HepG2 (cell line): ENCODE measurements around the gene TMEM165. TPM values are rescaled to one million over a fixed set of nuclear protein-coding genes. Genes with fewer than 3 reads are reported as not detected.

Experiments used
- ATAC-seq: fragments of 200-7000 bp; cut with Tn5 transposase; 3 replicates; pipeline ENCODE4 v1.9.1; 2020; ENCODE audit warnings: mild to moderate bottlenecking, moderate library complexity
- BruUV-seq: library from RNA; stranded (reverse); fragments of 400-500 nt; replicated peaks from 2 replicates; lab custom pipeline; 2021; lab: Mats Ljungman, UMichigan
- CTCF ChIA-PET: fragments of 300-600 bp; formaldehyde crosslinking; extraction: SDS; loops from one replicate; lab custom pipeline; 2021; ENCODE audit warnings: low total read pairs, inconsistent platforms, low intra/inter-chr PET ratio; lab: Yijun Ruan, JAX
- POLR2A ChIA-PET: fragments of 350-600 bp; sonication (Branson Sonifier 250); formaldehyde crosslinking; loops from one replicate; lab custom pipeline; 2020; ENCODE audit warnings: antibody characterized with exemption, inconsistent platforms; lab: Yijun Ruan, JAX
- DNase-seq: peaks from one replicate; pipeline ENCODE4 v3.0.0-alpha.2; 2015; ENCODE audit warnings: low spot score
- FAIRE-seq: peaks from 3 replicates; lab custom pipeline; 2011; peaks lifted over from hg19 to GRCh38; lab: Jason Lieb, UNC
- H2AFZ ChIP-seq: one replicate; pipeline ENCODE4 v1.6.1; 2011; ENCODE audit warnings: low read length, inconsistent platforms
- H3K27ac ChIP-seq: fragments of 300-600 bp; 3 replicates; pipeline ENCODE4 v1.8.0; 2011; ENCODE audit warnings: mixed run types, mild to moderate bottlenecking, mixed read lengths, low read length, inconsistent platforms; ENCODE audit not compliant: insufficient read depth; ENCODE audit errors: extremely low read length
- H3K27me3 ChIP-seq, 2 experiments: fragments of 200-600 bp in 1 of 2; 2 replicates in 1 of 2; 3 replicates in 1 of 2; pipeline versions ENCODE4 v1.6.0 to v1.8.0; 2011; ENCODE audit warnings: low read length in 2 of 2, mild to moderate bottlenecking in 2 of 2, moderate library complexity in 2 of 2, inconsistent platforms in 1 of 2; ENCODE audit not compliant: insufficient read depth in 2 of 2, control insufficient read depth in 1 of 2
- H3K36me3 ChIP-seq, 2 experiments: fragments of 200-600 bp in 1 of 2; replicated peaks in 1 of 2; 2 replicates in 1 of 2; 3 replicates in 1 of 2; pipeline versions ENCODE4 v1.5.1 to v1.8.0; 2011; ENCODE audit warnings: low read length in 2 of 2, inconsistent platforms in 1 of 2; ENCODE audit not compliant: insufficient read depth in 2 of 2, control insufficient read depth in 1 of 2
- H3K4me1 ChIP-seq: 2 replicates; pipeline ENCODE4 v1.5.1; 2012; ENCODE audit warnings: low read length, inconsistent platforms; ENCODE audit not compliant: insufficient read depth
- H3K4me2 ChIP-seq: 2 replicates; pipeline ENCODE4 v1.6.0; 2011; ENCODE audit warnings: low read depth, low read length, inconsistent platforms
- H3K4me3 ChIP-seq, 3 experiments: fragments of 200-600 bp in 1 of 3; sonication (generic), shearing (Covaris generic) in 1 of 3; replicated peaks in 1 of 3; 2 replicates each; pipeline ENCODE4 v1.5.1; 2011 to 2016; ENCODE audit warnings: low read length in 3 of 3, inconsistent platforms in 2 of 3, low read depth in 2 of 3, mild to moderate bottlenecking in 2 of 3, control low read depth in 1 of 3, mixed read lengths in 1 of 3; ENCODE audit not compliant: insufficient read depth in 1 of 3
- H3K79me2 ChIP-seq: one replicate; pipeline ENCODE4 v1.6.1; 2011; ENCODE audit warnings: low read length, inconsistent platforms; ENCODE audit not compliant: insufficient read depth
- H3K9ac ChIP-seq: 2 replicates; pipeline ENCODE4 v1.6.0; 2011; ENCODE audit warnings: mild to moderate bottlenecking, low read depth, low read length, inconsistent platforms; ENCODE audit not compliant: insufficient read depth
- H3K9me3 ChIP-seq: 2 replicates; pipeline ENCODE4 v1.5.1; 2012; ENCODE audit warnings: mild to moderate bottlenecking, low read length
- H4K20me1 ChIP-seq: 2 replicates; pipeline ENCODE4 v1.6.0; 2011; ENCODE audit warnings: inconsistent platforms, mild to moderate bottlenecking, low read length, moderate library complexity; ENCODE audit not compliant: insufficient read depth
- ATF7 ChIP-seq, 2 experiments: fragments of 450-650 bp in 1 of 2; sonication (generic) in 1 of 2; formaldehyde crosslinking in 1 of 2; IDR thresholded peaks; 2 replicates each; pipeline versions ENCODE4 v1.4.0 to v1.6.1; 2016 to 2020; ENCODE audit warnings: antibody characterized with exemption in 1 of 2, mild to moderate bottlenecking in 1 of 2, missing genetic modification reagents in 1 of 2
- MAFF ChIP-seq: IDR thresholded peaks from 2 replicates; pipeline ENCODE4 v1.6.1; 2011; ENCODE audit warnings: low read depth, low read length, improper control_type of control experiment
- MAFK ChIP-seq, 2 experiments: IDR thresholded peaks in 1 of 2; conservative IDR thresholded peaks in 1 of 2; 2 replicates each; pipeline ENCODE4 v1.6.1; 2011; ENCODE audit warnings: improper control_type of control experiment in 2 of 2, low read length in 2 of 2
- U2AF2 ChIP-seq: fragments of 200-400 bp; formaldehyde crosslinking; IDR thresholded peaks from 2 replicates; pipeline ENCODE4 v1.6.1; 2017; ENCODE audit warnings: low read depth, mild to moderate bottlenecking, low read length
- ZNF724P ChIP-seq: sonication (generic); formaldehyde crosslinking; IDR thresholded peaks from 2 replicates; pipeline ENCODE4 v1.8.0; 2022; ENCODE audit warnings: missing genetic modification reagents, borderline replicate concordance
- WGBS: methylation state at CpG from one replicate; pipeline ENCODE4 v1.1.6; 2017; ENCODE audit warnings: low lambda C conversion rate; 5-methylcytosine and 5-hydroxymethylcytosine counted together
- in situ Hi-C: cut with HindIII; loops from 2 replicates; pipeline ENCODE4 v1.10.0; 2017; ENCODE audit warnings: low pct_unique_long_range_greater_than_20kb; ENCODE audit not compliant: extremely low pct_ligation_motif_present
- intact Hi-C: fragments of 100-400 bp; cut with micrococcal nuclease; formaldehyde crosslinking; loops from one replicate; pipeline ENCODE4 v1.10.0; 2022; ENCODE audit not compliant: unreplicated experiment
- polyA plus RNA-seq, 8 experiments: library from polyadenylated mRNA; depleted of rRNA in 3 of 8; stranded (reverse) in 7 of 8; unstranded in 1 of 8; fragments of >200 nt; fragmentation: Illumina TruSeq in 4 of 8; extraction: Trizol in 4 of 8; gene quantifications; 2 replicates each; pipeline versions ENCODE4 v1.2.1 to v1.2.3, GENCODE V29; 2011 to 2016; ENCODE audit warnings: low read depth in 4 of 8, missing spikeins in 1 of 8, mixed read lengths in 1 of 8; ENCODE audit not compliant: insufficient read depth in 1 of 8
- total RNA-seq, 5 experiments: library from RNA; depleted of rRNA; stranded (reverse); fragments of >200 nt; fragmentation: Illumina TruSeq; extraction: Trizol; gene quantifications; 2 replicates each; pipeline ENCODE4 v1.2.3, GENCODE V29; 2016; ENCODE audit warnings: low read depth in 1 of 5
- TF ChIP-seq, protein P1 (sequence below): sonication (generic); formaldehyde crosslinking; IDR thresholded peaks from 2 replicates; pipeline ENCODE4 v1.9.0; 2021; ENCODE audit warnings: missing genetic modification reagents, mild to moderate bottlenecking, borderline replicate concordance
- TF ChIP-seq, protein P2 (sequence below): sonication (generic); formaldehyde crosslinking; IDR thresholded peaks from 2 replicates; pipeline ENCODE4 v1.4.0; 2020; ENCODE audit warnings: low read depth, mild to moderate bottlenecking, missing genetic modification reagents

TMEM165 gene
- total and polyA plus RNA-seq, 2 of the 13 experiments (the other 11 are each of a cell fraction or from before 2014, with no cell fraction given) = 54.6 to 103 TPM

DNA sequence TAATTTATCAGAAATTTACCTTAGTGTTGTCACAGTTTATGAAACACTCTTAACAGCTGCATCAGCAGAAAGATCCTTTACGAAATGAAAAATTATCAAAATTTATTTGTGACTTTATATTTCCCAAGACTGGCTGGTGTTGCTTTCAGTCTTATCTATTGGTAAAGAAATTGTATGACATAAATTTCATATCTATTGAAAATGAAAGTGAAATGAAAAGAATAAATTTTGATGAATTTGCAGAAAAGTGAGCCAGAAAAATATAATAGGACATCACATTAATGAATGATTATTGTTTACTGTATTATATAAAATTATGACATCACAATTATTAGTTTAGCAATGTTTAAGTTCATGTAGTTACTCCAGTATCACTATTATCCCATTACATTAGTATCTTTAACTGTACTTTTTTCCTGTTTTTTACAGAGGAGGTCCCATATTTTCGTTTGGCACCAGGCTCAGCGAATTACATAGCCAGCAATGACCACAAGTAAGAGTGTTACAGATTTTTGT lies 13.2 kb upstream of the TMEM165 start:
- TF ChIP-seq, protein P1, sequence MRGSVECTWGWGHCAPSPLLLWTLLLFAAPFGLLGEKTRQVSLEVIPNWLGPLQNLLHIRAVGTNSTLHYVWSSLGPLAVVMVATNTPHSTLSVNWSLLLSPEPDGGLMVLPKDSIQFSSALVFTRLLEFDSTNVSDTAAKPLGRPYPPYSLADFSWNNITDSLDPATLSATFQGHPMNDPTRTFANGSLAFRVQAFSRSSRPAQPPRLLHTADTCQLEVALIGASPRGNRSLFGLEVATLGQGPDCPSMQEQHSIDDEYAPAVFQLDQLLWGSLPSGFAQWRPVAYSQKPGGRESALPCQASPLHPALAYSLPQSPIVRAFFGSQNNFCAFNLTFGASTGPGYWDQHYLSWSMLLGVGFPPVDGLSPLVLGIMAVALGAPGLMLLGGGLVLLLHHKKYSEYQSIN = no peak
- TF ChIP-seq, protein P2, sequence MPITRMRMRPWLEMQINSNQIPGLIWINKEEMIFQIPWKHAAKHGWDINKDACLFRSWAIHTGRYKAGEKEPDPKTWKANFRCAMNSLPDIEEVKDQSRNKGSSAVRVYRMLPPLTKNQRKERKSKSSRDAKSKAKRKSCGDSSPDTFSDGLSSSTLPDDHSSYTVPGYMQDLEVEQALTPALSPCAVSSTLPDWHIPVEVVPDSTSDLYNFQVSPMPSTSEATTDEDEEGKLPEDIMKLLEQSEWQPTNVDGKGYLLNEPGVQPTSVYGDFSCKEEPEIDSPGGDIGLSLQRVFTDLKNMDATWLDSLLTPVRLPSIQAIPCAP (CRISPR knock-in tag) = no peak
- TF ChIP-seq U2AF2 (no peak), ZNF724P (CRISPR knock-in tag) (no peak), MAFK (conservative IDR thresholded peaks at IDR 0.05 in 1 of 2, IDR thresholded peaks at IDR 0.05 in 1 of 2; ENCODE audit: low read length in 2 of 2) (0 out of 4 replicates have a peak, but pooled peaks of 1 of the 2 experiments have one; percentile 35), MAFF (peak; percentile 11; the same call in 1 of the 2 replicates), ATF7 (IDR thresholded peaks at IDR 0.05) (peak; percentile 73), ATF7 (CRISPR knock-in tag; IDR thresholded peaks at IDR 0.05) (no peak)
- no peak for ATAC-seq
- POLR2A ChIA-PET = no interaction called here

More for the DNA sequence above, 13.2 kb upstream of the TMEM165 start:
- 60% methylated on average over 3 of the region's 3 CpGs for WGBS
- no peak for FAIRE-seq
- CTCF ChIA-PET = no interaction called here
- in situ Hi-C loops (loop anchor here (25.0 kb wide), 1 partner anchor 480 kb away; the partner anchor contains the start of gene EXOC1), intact Hi-C loops (no loop called here)
- H4K20me1 ChIP-seq = no peaks in the 10 kb centered on the region
- H3K27me3 ChIP-seq = no peaks in the 10 kb centered on the region
- no peaks in the 10 kb centered on the region for H3K9me3 ChIP-seq
- H3K4me3 ChIP-seq = no peak overlapping the region
- H3K27ac ChIP-seq = no peak overlapping the region
- no peak overlapping the region for H3K4me2 ChIP-seq
- H3K79me2 ChIP-seq = no peaks in the 10 kb centered on the region
- BruUV-seq = no TSS peak
- H2AFZ ChIP-seq = no peak overlapping the region
- peaks cover 44% of the 10 kb centered on the region for H3K4me1 ChIP-seq
- H3K36me3 ChIP-seq = no peaks in the 10 kb centered on the region
- H3K9ac ChIP-seq = no peak overlapping the region
- DNase-seq = no peak
